HG03571 (cell line): ENCODE data around the gene WFIKKN2.

ENCODE experiments used
- ATAC-seq: cut with Tn5 transposase; IDR thresholded peaks from one replicate; pipeline ENCODE4 v1.9.1; 2021; ENCODE audit not compliant: unreplicated experiment

The WFIKKN2 gene

DNA sequence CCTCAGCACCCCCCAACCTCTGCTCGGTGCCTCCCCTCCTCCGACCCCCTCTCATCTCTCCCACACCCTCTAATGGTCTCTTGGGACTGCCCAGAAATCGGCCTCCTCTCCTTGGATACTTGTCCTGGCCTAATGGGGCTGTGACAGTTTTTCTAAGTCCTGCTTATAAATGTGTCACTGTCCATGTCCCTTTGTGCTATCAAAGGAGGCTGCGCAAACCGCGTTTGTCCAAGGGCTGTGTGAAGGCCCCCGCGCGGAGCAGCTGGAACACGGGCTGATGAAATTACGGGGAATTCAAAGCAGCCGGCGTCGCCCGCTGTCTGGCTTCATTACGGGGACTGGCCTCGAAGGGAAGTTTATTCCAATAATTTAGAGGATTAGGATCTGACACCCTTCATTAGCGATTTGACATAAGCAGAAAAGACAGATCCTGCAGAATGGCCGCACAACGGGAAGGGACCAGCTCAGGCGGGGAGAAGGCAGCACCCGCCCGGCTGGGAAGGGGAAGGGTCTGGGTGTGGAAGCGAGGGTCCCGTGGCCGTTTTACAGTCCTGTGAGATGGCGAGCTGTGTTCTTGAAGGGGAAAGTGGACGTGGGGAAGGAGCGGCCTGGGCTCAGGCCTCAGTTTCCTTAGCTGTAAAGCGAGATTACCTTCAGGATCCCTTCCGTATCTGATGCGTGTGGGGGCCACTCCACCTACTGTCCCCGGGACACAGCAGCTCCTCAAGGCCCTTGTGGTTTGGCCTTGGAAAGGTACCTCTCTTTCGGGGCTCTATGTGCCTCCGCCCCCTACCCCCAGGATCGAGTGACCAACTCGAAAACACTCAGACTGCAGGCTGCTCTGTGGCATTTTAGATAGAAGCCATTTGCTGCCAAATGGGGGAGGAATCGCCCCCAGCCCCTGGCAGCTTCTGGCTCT, 1.6 kb upstream of the WFIKKN2 start:
- ATAC-seq, result no peak

- no peak for ATAC-seq
Measured at GRCh38 chr17:50834429-50835300, 721 bp upstream of the WFIKKN2 start.

GRCh38 chr17:50836826-50837225, 1.4 kb downstream of the WFIKKN2 start:
- no peak for ATAC-seq

- ATAC-seq, result no peak
Measured at GRCh38 chr17:50837286-50837979, 2.0 kb downstream of the WFIKKN2 start.

- ATAC-seq, result no peak
Measured at GRCh38 chr17:50837980-50838954, 2.9 kb downstream of the WFIKKN2 start.

DNA sequence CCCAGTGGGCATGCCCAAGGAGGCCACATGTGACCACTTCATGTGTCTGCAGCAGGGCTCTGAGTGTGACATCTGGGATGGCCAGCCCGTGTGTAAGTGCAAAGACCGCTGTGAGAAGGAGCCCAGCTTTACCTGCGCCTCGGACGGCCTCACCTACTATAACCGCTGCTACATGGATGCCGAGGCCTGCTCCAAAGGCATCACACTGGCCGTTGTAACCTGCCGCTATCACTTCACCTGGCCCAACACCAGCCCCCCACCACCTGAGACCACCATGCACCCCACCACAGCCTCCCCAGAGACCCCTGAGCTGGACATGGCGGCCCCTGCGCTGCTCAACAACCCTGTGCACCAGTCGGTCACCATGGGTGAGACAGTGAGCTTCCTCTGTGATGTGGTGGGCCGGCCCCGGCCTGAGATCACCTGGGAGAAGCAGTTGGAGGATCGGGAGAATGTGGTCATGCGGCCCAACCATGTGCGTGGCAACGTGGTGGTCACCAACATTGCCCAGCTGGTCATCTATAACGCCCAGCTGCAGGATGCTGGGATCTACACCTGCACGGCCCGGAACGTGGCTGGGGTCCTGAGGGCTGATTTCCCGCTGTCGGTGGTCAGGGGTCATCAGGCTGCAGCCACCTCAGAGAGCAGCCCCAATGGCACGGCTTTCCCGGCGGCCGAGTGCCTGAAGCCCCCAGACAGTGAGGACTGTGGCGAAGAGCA, 4.4 kb downstream of the WFIKKN2 start:
- ATAC-seq, result no peak

GRCh38 chr17:50840311-50840851, 5.0 kb downstream of the WFIKKN2 start:
- no peak for ATAC-seq

DNA sequence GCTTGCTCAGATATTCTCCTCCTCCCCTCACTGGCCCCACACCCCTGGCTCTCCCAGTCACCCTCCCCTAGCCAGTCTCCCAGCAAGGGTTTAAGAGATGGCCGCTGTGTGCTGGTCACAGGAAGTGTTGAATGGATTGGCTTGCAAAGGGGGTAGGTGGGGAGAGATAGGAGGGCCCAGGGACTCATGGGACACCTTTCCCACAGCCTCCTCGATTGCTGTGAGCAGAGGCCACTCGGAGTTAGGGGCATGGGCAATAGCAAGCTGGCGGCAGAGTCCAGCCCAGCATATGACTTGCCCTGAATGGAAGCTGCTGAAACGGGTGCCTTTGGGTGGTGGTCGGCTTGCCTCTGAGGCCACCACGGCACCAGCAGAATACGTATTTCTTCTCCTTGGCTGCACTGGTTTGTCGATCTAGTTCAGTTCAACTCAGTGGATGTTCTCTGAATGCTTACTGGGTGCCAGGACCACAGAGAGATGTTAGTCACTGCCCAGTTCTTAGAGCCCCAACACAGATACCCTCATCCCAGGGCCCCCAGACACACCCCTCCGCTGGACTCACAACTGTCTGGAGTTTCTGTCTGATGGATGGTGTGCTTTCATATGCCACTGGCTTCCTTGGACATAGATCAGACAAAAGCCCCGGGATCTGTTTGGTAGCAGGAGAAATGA, 6.0 kb downstream of the WFIKKN2 start:
- no peak for ATAC-seq

DNA sequence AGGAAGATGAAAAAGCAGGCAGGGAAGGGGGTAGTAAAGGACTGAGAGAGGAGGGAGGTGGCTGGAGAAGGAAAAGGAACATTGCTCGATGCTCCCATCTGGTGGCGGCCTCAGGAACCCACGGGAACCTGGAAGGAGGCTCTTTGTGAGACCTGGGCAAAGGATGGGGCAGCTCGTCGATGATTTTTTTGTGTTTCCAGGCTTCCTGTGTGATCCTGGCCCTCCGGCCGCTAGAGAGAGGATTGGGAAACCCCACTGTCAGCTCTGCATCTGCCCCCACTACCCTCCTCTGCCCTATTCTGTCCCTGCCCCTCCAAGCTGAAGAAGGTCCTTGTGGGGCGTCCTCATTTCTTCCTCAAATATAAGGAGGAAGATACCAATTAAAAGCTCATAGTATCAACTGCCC, 6.6 kb downstream of the WFIKKN2 start:
- ATAC-seq, result no peak

DNA sequence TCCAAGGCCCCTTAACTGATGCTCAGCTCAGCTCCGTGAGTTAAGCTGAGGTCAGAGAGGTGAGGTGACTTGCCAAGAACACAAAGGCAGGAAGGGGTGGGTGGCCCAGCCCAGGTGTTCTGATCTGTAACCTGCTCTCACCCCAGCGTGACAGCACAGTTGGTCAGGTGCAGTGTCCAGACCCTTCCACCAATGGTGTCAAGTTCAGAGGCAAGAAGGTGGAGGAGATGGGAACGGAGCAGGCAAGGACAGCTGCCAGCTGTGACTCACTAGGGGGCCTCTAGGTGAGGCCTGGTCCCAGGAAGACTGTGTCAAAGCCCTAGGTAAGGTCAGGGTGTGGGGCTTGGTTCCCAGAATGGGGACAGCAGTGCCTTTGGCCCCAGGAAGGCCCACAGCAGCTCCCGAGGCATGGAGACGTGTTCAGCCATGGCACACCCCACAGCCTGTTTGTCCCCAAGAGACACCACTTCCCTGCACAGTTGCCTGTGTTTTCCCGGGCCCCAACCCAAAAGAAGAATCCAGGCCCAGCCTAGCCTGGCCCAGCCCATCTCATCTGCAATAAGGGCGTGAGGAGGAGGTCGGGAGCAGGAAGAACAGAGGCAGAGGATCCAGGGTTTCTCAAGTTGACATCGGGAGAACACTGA, 7.2 kb downstream of the WFIKKN2 start:
- ATAC-seq, result no peak

- no peak for ATAC-seq
Measured at GRCh38 chr17:50843150-50843905, 7.9 kb downstream of the WFIKKN2 start.

GRCh38 chr17:50844117-50844700, 8.8 kb downstream of the WFIKKN2 start:
- no peak for ATAC-seq

- ATAC-seq, result no peak
Measured at GRCh38 chr17:50845240-50846147, 10.1 kb downstream of the WFIKKN2 start.

DNA sequence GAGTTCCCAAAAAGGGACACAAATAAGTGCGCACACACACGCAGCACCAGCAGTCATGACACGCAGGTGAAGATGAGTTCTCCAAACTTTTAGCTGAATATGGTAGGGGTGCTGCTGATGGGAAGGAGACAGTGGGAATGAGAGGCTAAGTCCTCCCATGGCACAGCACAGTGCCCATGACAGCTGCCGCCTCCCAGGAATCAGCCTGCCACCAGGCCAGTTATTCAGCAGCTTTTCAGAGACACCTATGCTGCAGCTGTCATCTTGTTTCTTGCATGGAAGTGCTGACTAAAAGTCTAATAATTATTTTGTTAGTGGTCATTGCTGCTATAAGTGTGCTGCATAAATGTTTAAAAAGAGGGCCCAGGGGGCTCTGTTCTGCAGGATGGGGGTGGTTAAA, 12.2 kb downstream of the WFIKKN2 start:
- no peak for ATAC-seq

DNA sequence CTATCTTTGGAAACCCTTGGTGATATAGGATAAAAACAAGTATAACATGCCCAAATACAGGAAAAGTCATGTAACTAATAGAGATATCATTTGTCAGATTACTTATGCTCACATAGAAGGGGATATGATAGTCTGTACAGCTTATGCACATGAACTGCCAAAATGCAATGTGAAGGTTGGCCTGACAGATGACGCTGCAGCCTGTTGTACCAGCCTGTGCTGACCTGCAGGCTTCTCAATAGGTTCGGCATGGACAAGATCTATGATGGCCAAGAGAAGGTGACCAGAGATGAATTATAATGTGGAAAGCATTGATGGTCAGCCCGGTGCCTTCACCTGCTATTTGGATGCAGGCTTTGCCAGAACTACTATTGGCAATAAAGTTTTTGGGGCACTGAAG, 12.7 kb downstream of the WFIKKN2 start:
- no peak for ATAC-seq

- no peak for ATAC-seq
Measured at GRCh38 chr17:50848711-50849110, 13.3 kb downstream of the WFIKKN2 start.
